ENCODE measurements around the gene HOXC11. TPM values are rescaled to one million over a fixed set of nuclear protein-coding genes. Genes with fewer than 3 reads are reported as not detected.

HOXC11 gene
- total RNA-seq, 3 donors from 2014 or later (not counting 1 experiment from before 2014, with no cell fraction given) = not detected

DNA sequence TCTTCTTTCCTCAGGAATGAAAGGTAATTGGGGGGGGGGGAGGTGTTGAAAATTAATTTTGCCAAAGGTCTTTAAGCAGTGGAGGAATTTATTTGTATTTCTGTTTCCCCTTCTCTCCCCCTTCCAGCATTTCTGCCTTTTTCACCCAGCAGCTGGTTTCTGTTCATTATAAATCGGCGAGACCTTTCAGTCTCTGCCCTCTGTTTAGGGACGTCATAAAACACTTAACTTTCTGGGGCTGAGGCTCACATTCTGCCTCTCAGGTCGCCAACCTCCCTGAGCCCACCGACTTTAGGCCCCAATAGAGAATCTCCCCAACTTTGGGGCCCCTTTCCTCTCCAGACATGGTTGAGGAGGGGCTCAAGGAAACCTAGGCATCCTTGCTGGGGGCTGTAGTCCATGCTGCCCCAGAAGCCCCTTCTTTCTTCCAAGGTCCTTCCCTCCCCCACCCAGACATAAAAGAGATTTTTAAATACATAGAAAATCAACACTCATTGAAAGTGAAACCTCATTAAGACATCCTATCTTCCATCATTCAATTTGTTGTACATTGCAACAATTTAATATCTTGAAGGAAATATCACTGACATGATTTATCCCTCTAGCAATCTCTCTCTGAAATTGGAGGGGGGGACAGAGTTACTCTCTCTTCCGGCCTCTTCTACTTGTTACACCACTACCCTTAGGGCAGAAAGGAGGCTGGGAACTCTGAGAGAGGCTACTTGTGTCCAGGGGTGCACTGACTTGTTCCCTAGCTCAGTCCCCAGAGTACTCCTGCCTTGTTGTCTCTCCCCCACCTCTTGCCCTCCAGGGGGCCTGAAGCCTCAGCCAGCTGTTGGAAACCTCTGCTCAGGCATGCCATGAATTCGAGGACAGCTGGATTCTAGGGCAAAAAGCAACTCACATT, 52.8 kb downstream of the HOXC11 start:
- no peaks in the 10 kb centered on the region for H3K36me3 ChIP-seq (ENCODE audit: control insufficient read depth, insufficient read depth, low read length)
- peaks cover 0 to 4% of the 10 kb centered on the region in 2 donors for H3K4me1 Mint-ChIP-seq
- peaks cover 67% of the 10 kb centered on the region for H3K27me3 ChIP-seq (ENCODE audit: control insufficient read depth, insufficient read depth, low read length)
- DNase-seq (no peak), ATAC-seq (no peak)
- H3K4me3 ChIP-seq (ENCODE audit: low read length) = no peak overlapping the region
- no peaks in the 10 kb centered on the region for H3K9me3 Mint-ChIP-seq
- intact Hi-C loops (cut with micrococcal nuclease) = no loop called here
- H3K27ac Mint-ChIP-seq = no peak overlapping the region
- TF ChIP-seq, protein P1, sequence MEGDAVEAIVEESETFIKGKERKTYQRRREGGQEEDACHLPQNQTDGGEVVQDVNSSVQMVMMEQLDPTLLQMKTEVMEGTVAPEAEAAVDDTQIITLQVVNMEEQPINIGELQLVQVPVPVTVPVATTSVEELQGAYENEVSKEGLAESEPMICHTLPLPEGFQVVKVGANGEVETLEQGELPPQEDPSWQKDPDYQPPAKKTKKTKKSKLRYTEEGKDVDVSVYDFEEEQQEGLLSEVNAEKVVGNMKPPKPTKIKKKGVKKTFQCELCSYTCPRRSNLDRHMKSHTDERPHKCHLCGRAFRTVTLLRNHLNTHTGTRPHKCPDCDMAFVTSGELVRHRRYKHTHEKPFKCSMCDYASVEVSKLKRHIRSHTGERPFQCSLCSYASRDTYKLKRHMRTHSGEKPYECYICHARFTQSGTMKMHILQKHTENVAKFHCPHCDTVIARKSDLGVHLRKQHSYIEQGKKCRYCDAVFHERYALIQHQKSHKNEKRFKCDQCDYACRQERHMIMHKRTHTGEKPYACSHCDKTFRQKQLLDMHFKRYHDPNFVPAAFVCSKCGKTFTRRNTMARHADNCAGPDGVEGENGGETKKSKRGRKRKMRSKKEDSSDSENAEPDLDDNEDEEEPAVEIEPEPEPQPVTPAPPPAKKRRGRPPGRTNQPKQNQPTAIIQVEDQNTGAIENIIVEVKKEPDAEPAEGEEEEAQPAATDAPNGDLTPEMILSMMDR (IDR thresholded peaks at IDR 0.05) = no peak
- no peak overlapping the region for H3K27ac ChIP-seq (ENCODE audit: low read length)
- WGBS (ENCODE audit: insufficient coverage) = 33% methylated on average over 7 of the region's 7 CpGs
- peaks cover 75 to 87% of the 10 kb centered on the region in 2 donors for H3K27me3 Mint-ChIP-seq (ENCODE audit: low read depth in 2 of 2)
- no peaks in the 10 kb centered on the region for H3K9me3 ChIP-seq (ENCODE audit: control insufficient read depth, insufficient read depth, low read length)
- no peak overlapping the region for H3K4me3 Mint-ChIP-seq
- H3K36me3 Mint-ChIP-seq = no peaks in the 10 kb centered on the region
- peaks cover 3% of the 10 kb centered on the region for H3K4me1 ChIP-seq (ENCODE audit: control insufficient read depth, insufficient read depth, low read length)

- H3K27ac Mint-ChIP-seq = no peak overlapping the region
- H3K36me3 Mint-ChIP-seq = no peaks in the 10 kb centered on the region
- Histone ChIP-seq H3K4me3 (ENCODE audit: low read length) (no peak overlapping the region), H3K27me3 (ENCODE audit: control insufficient read depth, insufficient read depth, low read length) (peaks cover 78% of the 10 kb centered on the region), H3K36me3 (ENCODE audit: control insufficient read depth, insufficient read depth, low read length) (no peaks in the 10 kb centered on the region), H3K27ac (ENCODE audit: low read length) (no peak overlapping the region), H3K9me3 (ENCODE audit: control insufficient read depth, insufficient read depth, low read length) (no peaks in the 10 kb centered on the region), H3K4me1 (ENCODE audit: control insufficient read depth, insufficient read depth, low read length) (peaks cover 3% of the 10 kb centered on the region)
- DNase-seq (no peak), ATAC-seq (no peak)
- peaks cover 78 to 87% of the 10 kb centered on the region in 2 donors for H3K27me3 Mint-ChIP-seq (ENCODE audit: low read depth in 2 of 2)
- H3K4me1 Mint-ChIP-seq = peaks cover 0 to 4% of the 10 kb centered on the region in 2 donors
- no peak overlapping the region for H3K4me3 Mint-ChIP-seq
- TF ChIP-seq, protein P1 (IDR thresholded peaks at IDR 0.05) = no peak
- intact Hi-C loops (cut with micrococcal nuclease) = no loop called here
- H3K9me3 Mint-ChIP-seq = no peaks in the 10 kb centered on the region
- 13% methylated on average over 18 of the region's 22 CpGs for WGBS (ENCODE audit: insufficient coverage)
These were observed 53.9 kb downstream of the HOXC11 start for GRCh38 chr12:54026640-54027441.

Other genes starting within 250 kb of the HOXC11 start
- 100 to 1,000 TPM; 215 to 256 (median 226) TPM for gene CALCOCO1, start 245.7 kb upstream of the HOXC11 start, total RNA-seq
- gene CISTR, start 221.1 kb upstream of the HOXC11 start, total RNA-seq = not detected
- gene HOXC13, start 34.3 kb upstream of the HOXC11 start, total RNA-seq = not detected
- not detected for gene HOXC12, start 18.2 kb upstream of the HOXC11 start, total RNA-seq
- not detected for gene HOTAIR, start 1.8 kb downstream of the HOXC11 start, total RNA-seq
- gene HOXC10, start 12.0 kb downstream of the HOXC11 start, total RNA-seq = not detected
- not detected for gene HOXC9, start 27.0 kb downstream of the HOXC11 start, total RNA-seq
- gene HOXC8, start 35.9 kb downstream of the HOXC11 start, total RNA-seq = not detected
- not detected for gene HOXC6, start 55.3 kb downstream of the HOXC11 start, total RNA-seq
- under 1 TPM in 1 of 3 donors, not detected in 2; 0.20 TPM for gene HOXC5, start 59.9 kb downstream of the HOXC11 start, total RNA-seq
- 1 to 10 TPM in 2 of 3 donors, under 1 TPM in 1; 0.95 to 3.2 (median 1.8) TPM for gene HOXC4, start 80.7 kb downstream of the HOXC11 start, total RNA-seq
- 10 to 100 TPM; 10.8 to 15.6 (median 12.3) TPM for gene SMUG1, start 215.9 kb downstream of the HOXC11 start, total RNA-seq

Measured in natural killer cell (primary cell).